ENCODE results near the gene AGTPBP1.
A peak's percentile ranks its signal among the peaks of the same experiment; 100 is the strongest.
"Not testable (repeated sequence)": the region's sequence is repeated elsewhere in the genome, so short reads cannot be mapped to it uniquely, and the experiment has no call there.

AGTPBP1 gene, protein sequence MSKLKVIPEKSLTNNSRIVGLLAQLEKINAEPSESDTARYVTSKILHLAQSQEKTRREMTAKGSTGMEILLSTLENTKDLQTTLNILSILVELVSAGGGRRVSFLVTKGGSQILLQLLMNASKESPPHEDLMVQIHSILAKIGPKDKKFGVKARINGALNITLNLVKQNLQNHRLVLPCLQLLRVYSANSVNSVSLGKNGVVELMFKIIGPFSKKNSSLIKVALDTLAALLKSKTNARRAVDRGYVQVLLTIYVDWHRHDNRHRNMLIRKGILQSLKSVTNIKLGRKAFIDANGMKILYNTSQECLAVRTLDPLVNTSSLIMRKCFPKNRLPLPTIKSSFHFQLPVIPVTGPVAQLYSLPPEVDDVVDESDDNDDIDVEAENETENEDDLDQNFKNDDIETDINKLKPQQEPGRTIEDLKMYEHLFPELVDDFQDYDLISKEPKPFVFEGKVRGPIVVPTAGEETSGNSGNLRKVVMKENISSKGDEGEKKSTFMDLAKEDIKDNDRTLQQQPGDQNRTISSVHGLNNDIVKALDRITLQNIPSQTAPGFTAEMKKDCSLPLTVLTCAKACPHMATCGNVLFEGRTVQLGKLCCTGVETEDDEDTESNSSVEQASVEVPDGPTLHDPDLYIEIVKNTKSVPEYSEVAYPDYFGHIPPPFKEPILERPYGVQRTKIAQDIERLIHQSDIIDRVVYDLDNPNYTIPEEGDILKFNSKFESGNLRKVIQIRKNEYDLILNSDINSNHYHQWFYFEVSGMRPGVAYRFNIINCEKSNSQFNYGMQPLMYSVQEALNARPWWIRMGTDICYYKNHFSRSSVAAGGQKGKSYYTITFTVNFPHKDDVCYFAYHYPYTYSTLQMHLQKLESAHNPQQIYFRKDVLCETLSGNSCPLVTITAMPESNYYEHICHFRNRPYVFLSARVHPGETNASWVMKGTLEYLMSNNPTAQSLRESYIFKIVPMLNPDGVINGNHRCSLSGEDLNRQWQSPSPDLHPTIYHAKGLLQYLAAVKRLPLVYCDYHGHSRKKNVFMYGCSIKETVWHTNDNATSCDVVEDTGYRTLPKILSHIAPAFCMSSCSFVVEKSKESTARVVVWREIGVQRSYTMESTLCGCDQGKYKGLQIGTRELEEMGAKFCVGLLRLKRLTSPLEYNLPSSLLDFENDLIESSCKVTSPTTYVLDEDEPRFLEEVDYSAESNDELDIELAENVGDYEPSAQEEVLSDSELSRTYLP

GRCh38 chr9:85741875-85742596 is at the start of gene AGTPBP1:
TSS of gene AGTPBP1 (minus strand) at chr9:85741954. CDS start at chr9:85712533, 29,421 bp downstream.
- peak within 1 kb of the TSS; percentile 73 for H3K4me2 ChIP-seq
- H3K4me1 ChIP-seq (ENCODE audit: low read depth, poor library complexity, severe bottlenecking): peaks cover 18% of the 10 kb centered on the region
- H3K4me3 ChIP-seq (IDR thresholded peaks at IDR 0.05; ENCODE audit: insufficient read depth, low read depth, low read length): no peak within 1 kb of the TSS
- no peaks in the 10 kb centered on the region for H3K36me3 ChIP-seq (ENCODE audit: insufficient read depth)
- TF ChIP-seq, protein P1, sequence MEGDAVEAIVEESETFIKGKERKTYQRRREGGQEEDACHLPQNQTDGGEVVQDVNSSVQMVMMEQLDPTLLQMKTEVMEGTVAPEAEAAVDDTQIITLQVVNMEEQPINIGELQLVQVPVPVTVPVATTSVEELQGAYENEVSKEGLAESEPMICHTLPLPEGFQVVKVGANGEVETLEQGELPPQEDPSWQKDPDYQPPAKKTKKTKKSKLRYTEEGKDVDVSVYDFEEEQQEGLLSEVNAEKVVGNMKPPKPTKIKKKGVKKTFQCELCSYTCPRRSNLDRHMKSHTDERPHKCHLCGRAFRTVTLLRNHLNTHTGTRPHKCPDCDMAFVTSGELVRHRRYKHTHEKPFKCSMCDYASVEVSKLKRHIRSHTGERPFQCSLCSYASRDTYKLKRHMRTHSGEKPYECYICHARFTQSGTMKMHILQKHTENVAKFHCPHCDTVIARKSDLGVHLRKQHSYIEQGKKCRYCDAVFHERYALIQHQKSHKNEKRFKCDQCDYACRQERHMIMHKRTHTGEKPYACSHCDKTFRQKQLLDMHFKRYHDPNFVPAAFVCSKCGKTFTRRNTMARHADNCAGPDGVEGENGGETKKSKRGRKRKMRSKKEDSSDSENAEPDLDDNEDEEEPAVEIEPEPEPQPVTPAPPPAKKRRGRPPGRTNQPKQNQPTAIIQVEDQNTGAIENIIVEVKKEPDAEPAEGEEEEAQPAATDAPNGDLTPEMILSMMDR (conservative IDR thresholded peaks at IDR 0.05; ENCODE audit: low read depth, low read length): no peak
- H3K27ac ChIP-seq: peak within 1 kb of the TSS; percentile 82
- peaks cover 38% of the 10 kb centered on the region for H3K79me2 ChIP-seq (ENCODE audit: insufficient read depth, low read depth)
- peak within 1 kb of the TSS; percentile 82 for H3K9ac ChIP-seq
- H3K27me3 ChIP-seq (ENCODE audit: insufficient read depth, low read depth): no peaks in the 10 kb centered on the region
- peaks cover 6% of the 10 kb centered on the region; the same call in 1 of the 2 replicates for H4K20me1 ChIP-seq (ENCODE audit: insufficient read depth)
- H2AFZ ChIP-seq (ENCODE audit: low read depth): peak within 1 kb of the TSS; percentile 89

DNA sequence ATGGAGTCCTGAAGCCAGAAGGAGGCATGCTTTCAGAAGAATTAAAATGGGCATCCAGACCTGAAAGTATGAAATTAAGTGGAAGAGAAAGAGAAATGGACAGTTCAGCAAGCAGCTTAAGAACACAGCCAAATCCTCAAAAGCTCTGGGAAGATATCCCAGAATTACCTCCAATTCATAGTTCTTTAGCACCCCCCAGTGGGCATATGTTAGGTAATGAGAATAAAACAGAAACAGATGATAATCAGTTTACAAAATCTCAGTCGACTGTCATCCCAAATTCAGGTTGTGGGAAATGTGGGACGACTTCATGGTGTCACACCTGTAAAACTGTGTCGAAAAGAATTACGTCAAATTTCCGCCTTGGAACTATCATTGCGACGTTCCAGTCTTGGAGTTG is 44.4 kb upstream of the AGTPBP1 start:
- TF ChIP-seq, protein P1 (conservative IDR thresholded peaks at IDR 0.05; ENCODE audit: low read depth, low read length): peak; percentile 40; the same call in 1 of the 2 replicates

GRCh38 chr9:85773844-85774243 is 32.1 kb upstream of the AGTPBP1 start:
- not testable (repeated sequence) for H2AFZ ChIP-seq (ENCODE audit: low read depth); H3K27ac ChIP-seq; H3K9ac ChIP-seq; H3K4me1 ChIP-seq (ENCODE audit: low read depth, poor library complexity, severe bottlenecking); H3K27me3 ChIP-seq (ENCODE audit: insufficient read depth, low read depth); H3K36me3 ChIP-seq (ENCODE audit: insufficient read depth); H4K20me1 ChIP-seq (ENCODE audit: insufficient read depth); H3K79me2 ChIP-seq (ENCODE audit: insufficient read depth, low read depth); H3K4me2 ChIP-seq; H3K4me3 ChIP-seq (IDR thresholded peaks at IDR 0.05; ENCODE audit: insufficient read depth, low read depth, low read length)

More for the DNA sequence above, 44.4 kb upstream of the AGTPBP1 start:
- not testable (repeated sequence) for H4K20me1 ChIP-seq (ENCODE audit: insufficient read depth); H3K9ac ChIP-seq; H3K79me2 ChIP-seq (ENCODE audit: insufficient read depth, low read depth); H3K4me3 ChIP-seq (IDR thresholded peaks at IDR 0.05; ENCODE audit: insufficient read depth, low read depth, low read length); H3K4me1 ChIP-seq (ENCODE audit: low read depth, poor library complexity, severe bottlenecking); H3K27ac ChIP-seq; H3K27me3 ChIP-seq (ENCODE audit: insufficient read depth, low read depth); H2AFZ ChIP-seq (ENCODE audit: low read depth); H3K36me3 ChIP-seq (ENCODE audit: insufficient read depth); H3K4me2 ChIP-seq

DNA sequence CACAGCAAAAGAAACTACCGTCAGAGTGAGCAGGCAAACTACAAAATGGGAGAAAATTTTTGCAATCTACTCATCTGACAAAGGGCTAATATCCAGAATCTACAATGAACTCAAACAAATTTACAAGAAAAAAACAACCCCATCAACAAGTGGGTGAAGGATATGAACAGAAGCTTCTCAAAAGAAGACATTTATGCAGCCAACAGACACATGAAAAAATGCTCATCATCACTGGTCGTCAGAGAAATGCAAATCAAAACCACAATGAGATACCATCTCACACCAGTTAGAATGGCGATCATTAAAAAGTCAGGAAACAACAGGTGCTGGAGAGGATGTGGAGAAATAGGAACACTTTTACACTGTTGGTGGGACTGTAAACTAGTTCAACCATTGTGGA is 20.0 kb upstream of the AGTPBP1 start:
- not testable (repeated sequence) for H3K27ac ChIP-seq; H3K9ac ChIP-seq; H3K4me1 ChIP-seq (ENCODE audit: low read depth, poor library complexity, severe bottlenecking); H3K36me3 ChIP-seq (ENCODE audit: insufficient read depth); H3K4me3 ChIP-seq (IDR thresholded peaks at IDR 0.05; ENCODE audit: insufficient read depth, low read depth, low read length); H2AFZ ChIP-seq (ENCODE audit: low read depth); H3K27me3 ChIP-seq (ENCODE audit: insufficient read depth, low read depth); H3K79me2 ChIP-seq (ENCODE audit: insufficient read depth, low read depth); H4K20me1 ChIP-seq (ENCODE audit: insufficient read depth); H3K4me2 ChIP-seq

DNA sequence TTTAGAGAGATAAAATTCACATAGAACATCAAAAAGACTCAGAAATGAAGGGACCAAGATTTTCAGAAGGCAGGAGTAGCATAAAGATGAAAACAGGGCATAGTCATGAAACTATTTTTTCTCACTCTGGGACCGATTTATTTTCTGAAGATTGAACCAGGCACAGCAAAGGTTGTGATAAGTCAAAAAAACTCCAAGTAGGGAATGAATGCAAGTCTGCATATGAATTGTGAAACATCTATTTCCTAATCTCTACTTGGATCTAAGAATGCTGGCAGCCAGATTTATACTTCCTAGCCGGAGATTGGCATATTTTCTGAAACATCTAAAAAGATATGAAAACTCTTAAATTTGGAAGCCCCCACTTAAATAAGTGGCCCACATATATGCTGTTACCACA is 16.0 kb upstream of the AGTPBP1 start:
- H3K27me3 ChIP-seq (ENCODE audit: insufficient read depth, low read depth); H3K4me2 ChIP-seq; H2AFZ ChIP-seq (ENCODE audit: low read depth); H3K79me2 ChIP-seq (ENCODE audit: insufficient read depth, low read depth); H3K4me1 ChIP-seq (ENCODE audit: low read depth, poor library complexity, severe bottlenecking); H3K4me3 ChIP-seq (IDR thresholded peaks at IDR 0.05; ENCODE audit: insufficient read depth, low read depth, low read length); H3K36me3 ChIP-seq (ENCODE audit: insufficient read depth); H4K20me1 ChIP-seq (ENCODE audit: insufficient read depth); H3K9ac ChIP-seq; H3K27ac ChIP-seq: not testable (repeated sequence)

- H3K36me3 ChIP-seq (ENCODE audit: insufficient read depth); H3K79me2 ChIP-seq (ENCODE audit: insufficient read depth, low read depth); H3K4me2 ChIP-seq; H3K27me3 ChIP-seq (ENCODE audit: insufficient read depth, low read depth); H3K27ac ChIP-seq; H4K20me1 ChIP-seq (ENCODE audit: insufficient read depth); H3K4me1 ChIP-seq (ENCODE audit: low read depth, poor library complexity, severe bottlenecking); H3K4me3 ChIP-seq (IDR thresholded peaks at IDR 0.05; ENCODE audit: insufficient read depth, low read depth, low read length); H2AFZ ChIP-seq (ENCODE audit: low read depth); H3K9ac ChIP-seq: not testable (repeated sequence)
Observed at GRCh38 chr9:85756216-85756615, 14.5 kb upstream of the AGTPBP1 start.
